H9 (cell line): Measurements from ENCODE around the gene MIPEP. TPM values are rescaled to one million over a fixed set of nuclear protein-coding genes. Genes with fewer than 3 reads are reported as not detected.

Experiments used
- DNase-seq: peaks from one replicate; pipeline ENCODE4 v3.0.0-alpha.2; 2017
- H2AFZ ChIP-seq: one replicate; pipeline ENCODE4 v1.6.1; 2013; ENCODE audit warnings: mild to moderate bottlenecking, low read length, control low read depth, moderate library complexity
- H2AK5ac ChIP-seq: 2 replicates; pipeline ENCODE4 v1.6.1; 2013; ENCODE audit warnings: low read length, control low read depth, mixed read lengths; ENCODE audit not compliant: insufficient read length
- H2BK120ac ChIP-seq: one replicate; pipeline ENCODE4 v1.6.1; 2013; ENCODE audit warnings: low read depth, mild to moderate bottlenecking, low read length, control low read depth, inconsistent platforms; ENCODE audit not compliant: poor library complexity, severe bottlenecking
- H2BK12ac ChIP-seq: 2 replicates; pipeline ENCODE4 v1.6.1; 2013; ENCODE audit warnings: low read length, control low read depth, mixed read lengths, low read depth; ENCODE audit not compliant: insufficient read length
- H2BK15ac ChIP-seq: 2 replicates; pipeline ENCODE4 v1.6.1; 2013; ENCODE audit warnings: low read depth, low read length, control low read depth
- H2BK20ac ChIP-seq: one replicate; pipeline ENCODE4 v1.6.1; 2013; ENCODE audit warnings: low read depth, mild to moderate bottlenecking, low read length, control low read depth, inconsistent platforms; ENCODE audit not compliant: poor library complexity, severe bottlenecking
- H2BK5ac ChIP-seq: 2 replicates; pipeline ENCODE4 v1.6.1; 2013; ENCODE audit warnings: low read length, control low read depth, mixed read lengths; ENCODE audit not compliant: insufficient read length
- H3K14ac ChIP-seq: 2 replicates; pipeline ENCODE4 v1.6.1; 2013; ENCODE audit warnings: low read length, control low read depth; ENCODE audit not compliant: insufficient read depth
- H3K18ac ChIP-seq: 2 replicates; pipeline ENCODE4 v1.6.1; 2013; ENCODE audit warnings: low read depth, mild to moderate bottlenecking, mixed read lengths, low read length, control low read depth; ENCODE audit not compliant: insufficient read length
- H3K23ac ChIP-seq: 2 replicates; pipeline ENCODE4 v1.6.1; 2013; ENCODE audit warnings: low read length, control low read depth, mixed read lengths, low read depth; ENCODE audit not compliant: insufficient read length
- H3K23me2 ChIP-seq: 2 replicates; pipeline ENCODE4 v1.6.1; 2013; ENCODE audit warnings: low read depth, mild to moderate bottlenecking, mixed read lengths, low read length, control low read depth; ENCODE audit not compliant: insufficient read length, poor library complexity, severe bottlenecking
- H3K27ac ChIP-seq: 2 replicates; pipeline ENCODE4 v1.5.1; 2013; ENCODE audit warnings: low read length, control low read depth, mixed read lengths, low read depth; ENCODE audit not compliant: insufficient read length
- H3K27me3 ChIP-seq: 2 replicates; pipeline ENCODE4 v1.6.1; 2013; ENCODE audit warnings: low read length, control low read depth, inconsistent platforms; ENCODE audit not compliant: insufficient read depth
- H3K4ac ChIP-seq: 2 replicates; pipeline ENCODE4 v1.6.1; 2013; ENCODE audit warnings: low read depth, mild to moderate bottlenecking, control low read depth, inconsistent platforms, low read length, moderate library complexity
- H3K4me1 ChIP-seq: 2 replicates; pipeline ENCODE4 v1.6.1; 2013; ENCODE audit warnings: low read length, control low read depth, inconsistent platforms; ENCODE audit not compliant: insufficient read depth
- H3K4me2 ChIP-seq: 2 replicates; pipeline ENCODE4 v1.6.1; 2013; ENCODE audit warnings: low read length, control low read depth, mixed read lengths; ENCODE audit not compliant: insufficient read length, insufficient read depth
- H3K56ac ChIP-seq: 2 replicates; pipeline ENCODE4 v1.6.1; 2013; ENCODE audit warnings: low read depth, mild to moderate bottlenecking, mixed read lengths, low read length, control low read depth; ENCODE audit not compliant: insufficient read length
- H3K79me1 ChIP-seq: 2 replicates; pipeline ENCODE4 v1.6.1; 2013; ENCODE audit warnings: low read depth, mild to moderate bottlenecking, moderate library complexity, low read length, control low read depth, inconsistent platforms; ENCODE audit not compliant: insufficient read depth, poor library complexity, severe bottlenecking
- H3K79me2 ChIP-seq: 2 replicates; pipeline ENCODE4 v1.6.1; 2013; ENCODE audit warnings: low read length, control low read depth, inconsistent platforms; ENCODE audit not compliant: insufficient read depth
- H3K9ac ChIP-seq: 2 replicates; pipeline ENCODE4 v1.6.1; 2013; ENCODE audit warnings: low read length, control low read depth, mixed read lengths; ENCODE audit not compliant: insufficient read length; ENCODE audit errors: extremely low read depth
- H3K9me3 ChIP-seq: one replicate; pipeline ENCODE4 v1.6.1; 2013; ENCODE audit warnings: low read depth, low read length, inconsistent platforms; ENCODE audit not compliant: control insufficient read depth
- H3T11ph ChIP-seq: one replicate; pipeline ENCODE4 v1.6.1; 2013; ENCODE audit warnings: mild to moderate bottlenecking, low read length, control low read depth, inconsistent platforms
- H4K20me1 ChIP-seq: one replicate; pipeline ENCODE4 v1.6.1; 2013; ENCODE audit not compliant: control insufficient read depth, insufficient read length, insufficient read depth
- H4K5ac ChIP-seq: 2 replicates; pipeline ENCODE4 v1.6.1; 2013; ENCODE audit warnings: low read depth, mild to moderate bottlenecking, mixed read lengths, low read length, control low read depth; ENCODE audit not compliant: insufficient read length
- H4K8ac ChIP-seq: replicated peaks from 2 replicates; pipeline ENCODE4 v1.6.1; 2013; ENCODE audit warnings: low read length, control low read depth, mixed read lengths, low read depth; ENCODE audit not compliant: insufficient read length
- H4K91ac ChIP-seq: 2 replicates; pipeline ENCODE4 v1.6.1; 2013; ENCODE audit warnings: low read depth, mild to moderate bottlenecking, moderate library complexity, mixed read lengths, low read length, control low read depth; ENCODE audit not compliant: insufficient read length
- H3K27ac Mint-ChIP-seq, 3 experiments: 2 replicates in 2 of 3; 3 replicates in 1 of 3; pipeline ENCODE4 v1.8.0; 2020 to 2021; ENCODE audit warnings: mixed read lengths in 3 of 3, mild to moderate bottlenecking in 1 of 3, moderate library complexity in 1 of 3
- H3K27me3 Mint-ChIP-seq: 2 replicates; pipeline ENCODE4 v1.8.0; 2021; ENCODE audit warnings: low read depth, mild to moderate bottlenecking, moderate library complexity, mixed read lengths
- H3K36me3 Mint-ChIP-seq, 3 experiments: 2 replicates in 2 of 3; 3 replicates in 1 of 3; pipeline ENCODE4 v1.8.0; 2020 to 2021; ENCODE audit warnings: low read depth in 3 of 3, mixed read lengths in 3 of 3; ENCODE audit not compliant: insufficient read depth in 1 of 3
- H3K4me1 Mint-ChIP-seq, 2 experiments: 2 replicates each; pipeline ENCODE4 v1.8.0; 2020; ENCODE audit warnings: mixed read lengths in 2 of 2
- H3K4me3 Mint-ChIP-seq, 2 experiments: 2 replicates in 1 of 2; 3 replicates in 1 of 2; pipeline ENCODE4 v1.8.0; 2020 to 2021; ENCODE audit warnings: mild to moderate bottlenecking in 2 of 2, mixed read lengths in 2 of 2, moderate library complexity in 1 of 2
- H3K9me3 Mint-ChIP-seq, 2 experiments: 2 replicates in 1 of 2; 3 replicates in 1 of 2; pipeline ENCODE4 v1.8.0; 2020; ENCODE audit warnings: mild to moderate bottlenecking in 2 of 2, mixed read lengths in 2 of 2, moderate library complexity in 1 of 2
- WGBS: extraction: QIAGEN DNeasy Blood & Tissue Kit; methylation state at CpG from one replicate; pipeline ENCODE4 v1.1.7; 2013; ENCODE audit warnings: missing lambda C conversion rate, low lambda C conversion rate, mixed read lengths; ENCODE audit not compliant: insufficient read length; ENCODE audit errors: extremely low coverage; 5-methylcytosine and 5-hydroxymethylcytosine counted together
- total RNA-seq: library from RNA; stranded (reverse); gene quantifications from 2 replicates; pipeline ENCODE4 v1.2.1, GENCODE V29; 2021
- TF ChIP-seq, protein P1 (sequence below): fragments of 200-600 bp; sonication (generic); conservative IDR thresholded peaks from 3 replicates; pipeline ENCODE4 v1.8.0; 2021; ENCODE audit warnings: antibody characterized with exemption, mild to moderate bottlenecking

The MIPEP gene
- total RNA-seq, 1 experiment from 2014 or later: 18.5 TPM

DNA sequence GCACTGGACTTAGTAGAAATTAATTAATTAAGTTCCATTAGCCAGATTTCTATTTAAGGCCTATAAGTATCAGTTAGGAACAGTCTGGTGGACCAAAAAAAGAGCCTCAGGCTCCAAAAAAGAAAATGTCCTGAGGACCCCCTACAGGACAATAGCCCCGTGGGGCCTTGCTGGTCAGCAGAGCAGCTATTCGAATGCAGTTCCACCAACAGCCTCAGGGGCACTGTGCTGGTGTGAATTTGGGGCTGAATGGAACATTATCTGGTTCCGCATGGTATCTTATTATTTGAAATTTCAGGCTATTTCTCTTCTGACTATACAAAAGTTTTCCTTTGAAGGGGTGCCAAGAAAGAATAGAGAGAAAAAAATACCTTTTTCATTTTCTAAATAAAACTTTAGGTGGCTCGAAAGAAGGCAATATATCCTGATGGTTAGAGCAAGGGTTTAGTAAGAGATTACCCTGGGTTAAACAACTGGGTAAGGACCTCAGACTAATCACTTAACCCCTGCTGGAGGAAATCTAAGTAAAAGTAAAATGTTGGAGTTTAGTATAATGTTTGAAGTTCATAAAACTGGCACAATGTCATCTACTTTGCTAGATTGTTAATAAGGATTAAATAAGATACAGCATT, 147.2 kb downstream of the MIPEP start:
- H3K9me3 ChIP-seq: no peaks in the 10 kb centered on the region
- no peak overlapping the region for H3K27ac Mint-ChIP-seq

More for the DNA sequence above, 147.2 kb downstream of the MIPEP start:
- no peak overlapping the region for H3K4me3 Mint-ChIP-seq
- WGBS: no CpG with 5 or more reads among the region's 4 CpGs
- Histone ChIP-seq H3K18ac (no peak overlapping the region), H3K56ac (no peak overlapping the region), H3K9ac (no peak overlapping the region), H3K4ac (no peak overlapping the region), H4K20me1 (no peaks in the 10 kb centered on the region), H3K23ac (no peak overlapping the region), H2BK5ac (no peak overlapping the region), H2BK12ac (no peak overlapping the region), H3K14ac (no peak overlapping the region), H3K27me3 (no peaks in the 10 kb centered on the region), H3K27ac (no peak overlapping the region), H3T11ph (no peak overlapping the region), H2BK120ac (no peak overlapping the region), H2BK15ac (no peak overlapping the region), H3K79me2 (no peaks in the 10 kb centered on the region), H4K91ac (no peak overlapping the region), H2AK5ac (no peak overlapping the region), H3K4me1 (no peaks in the 10 kb centered on the region; the same call in 1 of the 2 replicates), H3K4me2 (no peak overlapping the region), H4K5ac (no peak overlapping the region), H2BK20ac (no peak overlapping the region), H2AFZ (no peak overlapping the region), H3K79me1 (no peaks in the 10 kb centered on the region), H3K23me2 (no peaks in the 10 kb centered on the region), H4K8ac (no peak overlapping the region)
- peaks cover 0 to 2% (median 0%) of the 10 kb centered on the region in 3 experiments; a peak in 1 of 7 replicates for H3K36me3 Mint-ChIP-seq
- peaks cover 3% of the 10 kb centered on the region in 2 experiments; a peak in 2 of 4 replicates for H3K4me1 Mint-ChIP-seq
- DNase-seq: peak; percentile 66
- no peaks in the 10 kb centered on the region for H3K27me3 Mint-ChIP-seq
- H3K9me3 Mint-ChIP-seq: no peaks in the 10 kb centered on the region
- TF ChIP-seq, protein P1, sequence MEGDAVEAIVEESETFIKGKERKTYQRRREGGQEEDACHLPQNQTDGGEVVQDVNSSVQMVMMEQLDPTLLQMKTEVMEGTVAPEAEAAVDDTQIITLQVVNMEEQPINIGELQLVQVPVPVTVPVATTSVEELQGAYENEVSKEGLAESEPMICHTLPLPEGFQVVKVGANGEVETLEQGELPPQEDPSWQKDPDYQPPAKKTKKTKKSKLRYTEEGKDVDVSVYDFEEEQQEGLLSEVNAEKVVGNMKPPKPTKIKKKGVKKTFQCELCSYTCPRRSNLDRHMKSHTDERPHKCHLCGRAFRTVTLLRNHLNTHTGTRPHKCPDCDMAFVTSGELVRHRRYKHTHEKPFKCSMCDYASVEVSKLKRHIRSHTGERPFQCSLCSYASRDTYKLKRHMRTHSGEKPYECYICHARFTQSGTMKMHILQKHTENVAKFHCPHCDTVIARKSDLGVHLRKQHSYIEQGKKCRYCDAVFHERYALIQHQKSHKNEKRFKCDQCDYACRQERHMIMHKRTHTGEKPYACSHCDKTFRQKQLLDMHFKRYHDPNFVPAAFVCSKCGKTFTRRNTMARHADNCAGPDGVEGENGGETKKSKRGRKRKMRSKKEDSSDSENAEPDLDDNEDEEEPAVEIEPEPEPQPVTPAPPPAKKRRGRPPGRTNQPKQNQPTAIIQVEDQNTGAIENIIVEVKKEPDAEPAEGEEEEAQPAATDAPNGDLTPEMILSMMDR: peak; percentile 84
